ENCODE data around the gene CCDC28B. TPM values are rescaled to one million over a fixed set of nuclear protein-coding genes. Genes with fewer than 3 reads are reported as not detected.
A peak's percentile ranks its signal among the peaks of the same experiment; 100 is the strongest.

The CCDC28B gene
- total and polyA plus RNA-seq, 7 experiments from 2014 or later = 6.2 to 39.0 (median 9.0) TPM

- peaks cover 17 to 38% (median 19%) of the 10 kb centered on the region in 5 donors for H3K36me3 Mint-ChIP-seq
- Histone ChIP-seq H3K9me3 (ENCODE audit: control insufficient read depth in 2 of 3, low read length in 3 of 3) (no peaks in the 10 kb centered on the region), H3K27ac (ENCODE audit: low read depth, low read length) (no peak overlapping the region), H3K27me3 (ENCODE audit: control insufficient read depth in 2 of 2, insufficient read depth in 2 of 2, low read length in 2 of 2) (no peaks in the 10 kb centered on the region), H3K36me3 (ENCODE audit: control insufficient read depth in 2 of 3, insufficient read depth in 3 of 3, low read length in 3 of 3) (peaks cover 3 to 38% (median 11%) of the 10 kb centered on the region in 3 experiments), H3K4me3 (ENCODE audit: low read length) (no peak overlapping the region), H3K4me1 (ENCODE audit: control insufficient read depth in 2 of 2, insufficient read depth in 2 of 2, low read length in 2 of 2) (peaks cover 31 to 37% of the 10 kb centered on the region in 2 donors)
- ChIA-PET CTCF (no interaction called here), POLR2A (interaction anchor here (0.6 to 7.7 kb wide), 8 partner anchors 9 to 198 kb away, joined by 3 to 49 read pairs (median 4); partner anchors contain the start of genes BSDC1, HDAC1, IQCC and KPNA6)
- peak overlapping the region in 5 of 9 donors; percentile 4 to 81 (median 67) for H3K27ac Mint-ChIP-seq
- peak overlapping the region in 2 of 10 donors; percentile 55 to 68 for H3K4me3 Mint-ChIP-seq
- no peaks in the 10 kb centered on the region for H3K9me3 Mint-ChIP-seq
- H3K27me3 Mint-ChIP-seq = no peaks in the 10 kb centered on the region
- DNase-seq (no peak), ATAC-seq (no peak)
- intact Hi-C loops (cut with micrococcal nuclease) = no loop called here
- H3K4me1 Mint-ChIP-seq = peaks cover 49 to 77% (median 61%) of the 10 kb centered on the region in 7 donors
Observed at GRCh38 chr1:32197074-32197473, 3.3 kb upstream of the CCDC28B start.

GRCh38 chr1:32197837-32198236 is 2.6 kb upstream of the CCDC28B start:
- DNase-seq (no peak), ATAC-seq (no peak)
- Mint-ChIP-seq H3K4me1 (peaks cover 52 to 82% (median 67%) of the 10 kb centered on the region in 7 donors), H3K27ac (peak overlapping the region in 4 of 9 donors; percentile 22 to 91 (median 68)), H3K36me3 (peaks cover 15 to 35% (median 15%) of the 10 kb centered on the region in 5 donors), H3K9me3 (no peaks in the 10 kb centered on the region), H3K27me3 (no peaks in the 10 kb centered on the region), H3K4me3 (no peak overlapping the region)
- peaks cover 36 to 41% of the 10 kb centered on the region in 2 donors for H3K4me1 ChIP-seq (ENCODE audit: control insufficient read depth in 2 of 2, insufficient read depth in 2 of 2, low read length in 2 of 2)
- CTCF ChIA-PET = no interaction called here
- H3K9me3 ChIP-seq (ENCODE audit: control insufficient read depth in 2 of 3, low read length in 3 of 3) = no peaks in the 10 kb centered on the region
- H3K27ac ChIP-seq (ENCODE audit: low read depth, low read length) = no peak overlapping the region
- H3K4me3 ChIP-seq (ENCODE audit: low read length) = no peak overlapping the region
- POLR2A ChIA-PET = interaction anchor here (0.6 to 7.7 kb wide), 8 partner anchors 8 to 197 kb away, joined by 3 to 49 read pairs (median 4); partner anchors contain the start of genes BSDC1, HDAC1, IQCC and TXLNA
- no peaks in the 10 kb centered on the region for H3K27me3 ChIP-seq (ENCODE audit: control insufficient read depth in 2 of 2, insufficient read depth in 2 of 2, low read length in 2 of 2)
- H3K36me3 ChIP-seq (ENCODE audit: control insufficient read depth in 2 of 3, insufficient read depth in 3 of 3, low read length in 3 of 3) = peaks cover under 1 to 31% (median 10%) of the 10 kb centered on the region in 3 experiments
- intact Hi-C loops (cut with micrococcal nuclease) = no loop called here

GRCh38 chr1:32198237-32199042 is 2.0 kb upstream of the CCDC28B start:
- Mint-ChIP-seq H3K27ac (peak overlapping the region in 7 of 9 donors; percentile 27 to 91 (median 72)), H3K4me1 (peaks cover 50 to 80% (median 66%) of the 10 kb centered on the region in 7 donors), H3K27me3 (no peaks in the 10 kb centered on the region), H3K9me3 (no peaks in the 10 kb centered on the region), H3K36me3 (peaks cover 10 to 30% (median 10%) of the 10 kb centered on the region in 5 donors), H3K4me3 (peak overlapping the region in 5 of 10 donors; percentile 2 to 42 (median 16))
- CTCF ChIA-PET = no interaction called here
- H3K36me3 ChIP-seq (ENCODE audit: control insufficient read depth in 2 of 3, insufficient read depth in 3 of 3, low read length in 3 of 3) = peaks cover 0 to 25% (median 5%) of the 10 kb centered on the region in 3 experiments
- H3K9me3 ChIP-seq (ENCODE audit: control insufficient read depth in 2 of 3, low read length in 3 of 3) = no peaks in the 10 kb centered on the region
- no peak for ATAC-seq
- peaks cover 36 to 41% of the 10 kb centered on the region in 2 donors for H3K4me1 ChIP-seq (ENCODE audit: control insufficient read depth in 2 of 2, insufficient read depth in 2 of 2, low read length in 2 of 2)
- DNase-seq = no peak
- POLR2A ChIA-PET = interaction anchor here (0.7 to 7.7 kb wide), 5 partner anchors 17 to 196 kb away, joined by 3 to 49 read pairs (median 7); partner anchors contain the start of genes BSDC1 and TXLNA
- intact Hi-C loops (cut with micrococcal nuclease) = no loop called here
- H3K27ac ChIP-seq (ENCODE audit: low read depth, low read length) = peak overlapping the region; percentile 99
- no peak overlapping the region for H3K4me3 ChIP-seq (ENCODE audit: low read length)
- H3K27me3 ChIP-seq (ENCODE audit: control insufficient read depth in 2 of 2, insufficient read depth in 2 of 2, low read length in 2 of 2) = no peaks in the 10 kb centered on the region

- H3K27ac ChIP-seq (ENCODE audit: low read depth, low read length) = peak overlapping the region; percentile 99
- H3K4me1 ChIP-seq (ENCODE audit: control insufficient read depth in 2 of 2, insufficient read depth in 2 of 2, low read length in 2 of 2) = peaks cover 36 to 41% of the 10 kb centered on the region in 2 donors
Observed at GRCh38 chr1:32199043-32199716, 1.2 kb upstream of the CCDC28B start.

GRCh38 chr1:32199717-32200072 is 700 bp upstream of the CCDC28B start:
- Mint-ChIP-seq H3K9me3 (no peaks in the 10 kb centered on the region), H3K4me1 (peaks cover 44 to 79% (median 63%) of the 10 kb centered on the region in 7 donors), H3K27ac (peak overlapping the region in 8 of 9 donors; percentile 48 to 98 (median 92)), H3K27me3 (no peaks in the 10 kb centered on the region), H3K36me3 (peaks cover 0 to 24% (median 4%) of the 10 kb centered on the region in 5 donors), H3K4me3 (peak overlapping the region; percentile 78 to 99 (median 92))
- ATAC-seq = no peak
- H3K9me3 ChIP-seq (ENCODE audit: control insufficient read depth in 2 of 3, low read length in 3 of 3) = no peaks in the 10 kb centered on the region
- H3K4me3 ChIP-seq (ENCODE audit: low read length) = peak overlapping the region; percentile 96
- H3K36me3 ChIP-seq (ENCODE audit: control insufficient read depth in 2 of 3, insufficient read depth in 3 of 3, low read length in 3 of 3) = peaks cover 0 to 24% (median 0%) of the 10 kb centered on the region in 3 experiments
- POLR2A ChIA-PET = interaction anchor here (0.9 to 7.7 kb wide), 8 partner anchors 20 to 153 kb away, joined by 3 to 49 read pairs (median 6); partner anchors contain the start of genes HDAC1, MARCKSL1 and TXLNA
- no peaks in the 10 kb centered on the region for H3K27me3 ChIP-seq (ENCODE audit: control insufficient read depth in 2 of 2, insufficient read depth in 2 of 2, low read length in 2 of 2)
- peak overlapping the region; percentile 99 for H3K27ac ChIP-seq (ENCODE audit: low read depth, low read length)
- DNase-seq = no peak
- intact Hi-C loops (cut with micrococcal nuclease) = loop anchor here (1.0 to 10.0 kb wide), 12 partner anchors 20 to 555 kb away; partner anchors contain the start of genes BSDC1 (in 2 of the 2), EIF3I (in 2 of the 2), KHDRBS1 (in 2 of the 2) and KPNA6 (in 2 of the 2)
- CTCF ChIA-PET = interaction anchor here (1.9 kb wide), 1 partner anchor 16 kb away, joined by 10 read pairs; no protein-coding TSS in a partner anchor
- peaks cover 33 to 41% of the 10 kb centered on the region in 2 donors for H3K4me1 ChIP-seq (ENCODE audit: control insufficient read depth in 2 of 2, insufficient read depth in 2 of 2, low read length in 2 of 2)

More at GRCh38 chr1:32199043-32199716, 1.2 kb upstream of the CCDC28B start:
- DNase-seq (no peak), ATAC-seq (no peak)
- intact Hi-C loops (cut with micrococcal nuclease) = no loop called here
- ChIA-PET CTCF (no interaction called here), POLR2A (interaction anchor here (2.3 to 7.7 kb wide), 2 partner anchors 19 to 42 kb away, joined by 7 to 49 read pairs; partner anchors contain the start of gene TXLNA)
- peak overlapping the region in 6 of 9 donors; percentile 18 to 96 (median 76) for H3K27ac Mint-ChIP-seq
- Histone ChIP-seq H3K27me3 (ENCODE audit: control insufficient read depth in 2 of 2, insufficient read depth in 2 of 2, low read length in 2 of 2) (no peaks in the 10 kb centered on the region), H3K4me3 (ENCODE audit: low read length) (no peak overlapping the region), H3K36me3 (ENCODE audit: control insufficient read depth in 2 of 3, insufficient read depth in 3 of 3, low read length in 3 of 3) (peaks cover 0 to 24% (median under 1%) of the 10 kb centered on the region in 3 experiments), H3K9me3 (ENCODE audit: control insufficient read depth in 2 of 3, low read length in 3 of 3) (no peaks in the 10 kb centered on the region)
- peaks cover 4 to 27% (median 5%) of the 10 kb centered on the region in 5 donors for H3K36me3 Mint-ChIP-seq
- peak overlapping the region in 4 of 10 donors; percentile 13 to 99 (median 90) for H3K4me3 Mint-ChIP-seq
- H3K9me3 Mint-ChIP-seq = no peaks in the 10 kb centered on the region
- H3K27me3 Mint-ChIP-seq = no peaks in the 10 kb centered on the region
- peaks cover 45 to 81% (median 63%) of the 10 kb centered on the region in 7 donors for H3K4me1 Mint-ChIP-seq

All from naive thymus-derived CD4-positive, alpha-beta T cell (primary cell).